Endothelial cell of umbilical vein (primary cell): ENCODE data around the gene UBE2K. TPM values are rescaled to one million over a fixed set of nuclear protein-coding genes. Genes with fewer than 3 reads are reported as not detected.

Source experiments
- BruUV-seq: library from RNA; stranded (reverse); fragments of 400-500 nt; replicated peaks from 2 replicates; lab custom pipeline; 2021; lab: Mats Ljungman, UMichigan
- CTCF ChIA-PET: fragments of 300-600, 350-600 bp; sonication (Branson Sonifier 250); formaldehyde crosslinking; loops from one replicate; lab custom pipeline; 2021; ENCODE audit warnings: antibody characterized with exemption, inconsistent platforms; lab: Charles Lee
- POLR2A ChIA-PET: fragments of 300-600, 350-600 bp; sonication (Branson Sonifier 250); formaldehyde crosslinking; loops from one replicate; lab custom pipeline; 2021; ENCODE audit warnings: antibody characterized with exemption, inconsistent platforms; lab: Charles Lee
- DNase-seq: peaks from one replicate; pipeline ENCODE4 v3.0.0-alpha.2; 2011; ENCODE audit warnings: low read depth, low spot score
- FAIRE-seq: peaks from 2 replicates; lab custom pipeline; 2011; peaks lifted over from hg19 to GRCh38; lab: Jason Lieb, UNC
- H2AFZ ChIP-seq: 2 replicates; pipeline ENCODE4 v1.6.0; 2012; ENCODE audit warnings: low read depth, low read length, control low read depth, inconsistent platforms
- H3K27ac ChIP-seq: 2 replicates; pipeline ENCODE4 v1.5.1; 2011; ENCODE audit warnings: low read depth, mild to moderate bottlenecking, control low read depth, low read length, moderate library complexity; ENCODE audit not compliant: insufficient read depth
- H3K27me3 ChIP-seq, 2 experiments: 2 replicates each; pipeline versions ENCODE4 v1.6.0 to v1.6.1; 2011; ENCODE audit warnings: low read length in 2 of 2, mixed read lengths in 1 of 2; ENCODE audit not compliant: control insufficient read depth in 2 of 2, insufficient read depth in 2 of 2
- H3K36me3 ChIP-seq, 2 experiments: 2 replicates in 1 of 2; 3 replicates in 1 of 2; pipeline ENCODE4 v1.5.1; 2011; ENCODE audit warnings: low read length in 2 of 2, mild to moderate bottlenecking in 1 of 2, moderate library complexity in 1 of 2; ENCODE audit not compliant: control insufficient read depth in 2 of 2, insufficient read depth in 2 of 2; ENCODE audit errors: extremely low read depth in 1 of 2
- H3K4me1 ChIP-seq: 3 replicates; pipeline ENCODE4 v1.5.1; 2011; ENCODE audit warnings: mild to moderate bottlenecking, low read length; ENCODE audit not compliant: control insufficient read depth, insufficient read depth; ENCODE audit errors: extremely low read depth
- H3K4me2 ChIP-seq: 2 replicates; pipeline ENCODE4 v1.6.1; 2011; ENCODE audit warnings: low read length, control low read depth, mixed read lengths; ENCODE audit not compliant: insufficient read depth
- H3K4me3 ChIP-seq, 3 experiments: fragments of 200-600 bp in 1 of 3; sonication (generic), shearing (Covaris generic) in 1 of 3; replicated peaks in 1 of 3; 2 replicates each; pipeline ENCODE4 v1.5.1; 2011 to 2016; ENCODE audit warnings: control low read depth in 3 of 3, low read length in 3 of 3, mild to moderate bottlenecking in 2 of 3, inconsistent platforms in 1 of 3, low read depth in 1 of 3, moderate library complexity in 1 of 3; ENCODE audit not compliant: insufficient read depth in 1 of 3
- H3K79me2 ChIP-seq: 2 replicates; pipeline ENCODE4 v1.6.0; 2012; ENCODE audit warnings: low read length, inconsistent platforms; ENCODE audit not compliant: control insufficient read depth, insufficient read depth
- H3K9ac ChIP-seq: replicated peaks from 2 replicates; pipeline ENCODE3; 2011; ENCODE audit warnings: low read length, control low read depth; ENCODE audit not compliant: insufficient read depth; ENCODE audit errors: extremely low read depth
- H3K9me1 ChIP-seq: replicated peaks from 3 replicates; pipeline ENCODE4 v1.6.0; 2011; ENCODE audit warnings: mild to moderate bottlenecking, low read length; ENCODE audit not compliant: control insufficient read depth, insufficient read depth; ENCODE audit errors: extremely low read depth
- H3K9me3 ChIP-seq: replicated peaks from 2 replicates; pipeline ENCODE4 v1.5.1; 2012; ENCODE audit warnings: low read length, inconsistent platforms; ENCODE audit not compliant: control insufficient read depth, insufficient read depth
- H4K20me1 ChIP-seq: replicated peaks from 2 replicates; pipeline ENCODE3; 2011; ENCODE audit warnings: mild to moderate bottlenecking, low read length; ENCODE audit not compliant: control insufficient read depth, insufficient read depth; ENCODE audit errors: extremely low read depth
- CTCF ChIP-seq, 2 donors: IDR thresholded peaks; 1 replicate in 1 of 2; 2 replicates in 1 of 2; pipeline ENCODE4 v1.5.1; 2011; ENCODE audit warnings: low read length in 2 of 2, mild to moderate bottlenecking in 2 of 2, moderate library complexity in 2 of 2, control low read depth in 1 of 2, inconsistent platforms in 1 of 2, low read depth in 1 of 2; ENCODE audit not compliant: insufficient read depth in 1 of 2; ENCODE audit errors: extremely low read depth in 1 of 2
- EZH2 ChIP-seq: IDR thresholded peaks from 2 replicates; pipeline ENCODE4 v1.6.1; 2012; ENCODE audit warnings: borderline replicate concordance, low read depth, mild to moderate bottlenecking, moderate library complexity, low read length, inconsistent platforms; ENCODE audit not compliant: severe bottlenecking
- FOS ChIP-seq: IDR thresholded peaks from 2 replicates; pipeline ENCODE4 v1.6.1; 2011; ENCODE audit warnings: mild to moderate bottlenecking, low read length, moderate library complexity, borderline replicate concordance; ENCODE audit not compliant: insufficient read depth
- GATA2 ChIP-seq: IDR thresholded peaks from 2 replicates; pipeline ENCODE4 v1.7.0; 2011; ENCODE audit warnings: low read depth, mild to moderate bottlenecking, moderate library complexity, mixed read lengths, low read length; ENCODE audit not compliant: insufficient read length, insufficient read depth
- JUN ChIP-seq: IDR thresholded peaks from 2 replicates; pipeline ENCODE4 v1.6.1; 2011; ENCODE audit warnings: borderline replicate concordance, low read depth; ENCODE audit not compliant: insufficient read length, insufficient read depth
- MYC ChIP-seq: IDR thresholded peaks from one replicate; pipeline ENCODE4 v1.6.1; 2011; ENCODE audit warnings: mild to moderate bottlenecking, low read depth, low read length
- POLR2A ChIP-seq: IDR thresholded peaks from 2 replicates; pipeline ENCODE4 v1.6.1; 2012; ENCODE audit warnings: low read depth, mild to moderate bottlenecking, control low read depth, low read length
- POLR2AphosphoS5 ChIP-seq: IDR thresholded peaks from 2 replicates; pipeline ENCODE4 v1.6.1; 2012; ENCODE audit warnings: low read depth, mild to moderate bottlenecking, control low read depth, low read length, moderate library complexity; ENCODE audit not compliant: insufficient read depth
- dilution Hi-C: fragments of 300-500 bp; cut with MboI; formaldehyde crosslinking; loops from one replicate; pipeline ENCODE4 v1.15.0; 2019; ENCODE audit warnings: low sequenced_read_pairs; ENCODE audit not compliant: extremely low pct_ligation_motif_present
- intact Hi-C: fragments of 100-400 bp; cut with micrococcal nuclease; formaldehyde crosslinking; loops from one replicate; pipeline ENCODE4 v1.10.0; 2022
- polyA plus RNA-seq, 4 experiments: library from polyadenylated mRNA; depleted of rRNA in 3 of 4; stranded (reverse) in 3 of 4; unstranded in 1 of 4; fragments of >200 nt; gene quantifications; 2 replicates each; pipeline versions ENCODE4 v1.2.1 to v1.2.3, GENCODE V29; 2011 to 2012; ENCODE audit warnings: missing spikeins in 1 of 4
- total RNA-seq: library from RNA; stranded (reverse); gene quantifications from 2 replicates; pipeline ENCODE4 v1.2.3, GENCODE V29; 2021
- TF ChIP-seq, protein P1 (sequence below): IDR thresholded peaks from 2 replicates; pipeline ENCODE4 v1.6.1; 2011; ENCODE audit not compliant: insufficient read depth, insufficient read length

The UBE2K gene
- total and polyA plus RNA-seq, 2 donors (not counting 3 experiments of a cell fraction or from before 2014, with no cell fraction given): 32.5 to 97.8 TPM

GRCh38 chr4:39802005-39802404 lies 104.1 kb downstream of the UBE2K start:
- no TSS peak for BruUV-seq
- Histone ChIP-seq H3K27ac (no peak overlapping the region), H4K20me1 (no peaks in the 10 kb centered on the region), H3K4me3 (no peak overlapping the region), H3K79me2 (no peaks in the 10 kb centered on the region), H3K9me3 (no peaks in the 10 kb centered on the region), H3K9me1 (no peaks in the 10 kb centered on the region), H3K4me1 (no peaks in the 10 kb centered on the region), H3K27me3 (no peaks in the 10 kb centered on the region), H3K9ac (no peak overlapping the region), H3K4me2 (no peak overlapping the region), H3K36me3 (no peaks in the 10 kb centered on the region), H2AFZ (no peak overlapping the region)
- CTCF ChIA-PET: no interaction called here
- POLR2A ChIA-PET: no interaction called here
- TF ChIP-seq MYC (no peak), CTCF (IDR thresholded peaks at IDR 0.05; ENCODE audit: extremely low read depth in 1 of 2, insufficient read depth in 1 of 2, low read depth in 1 of 2, low read length in 2 of 2) (no peak), JUN (no peak), EZH2 (no peak), POLR2AphosphoS5 (no peak), FOS (no peak), POLR2A (no peak), GATA2 (no peak)
- TF ChIP-seq, protein P1, sequence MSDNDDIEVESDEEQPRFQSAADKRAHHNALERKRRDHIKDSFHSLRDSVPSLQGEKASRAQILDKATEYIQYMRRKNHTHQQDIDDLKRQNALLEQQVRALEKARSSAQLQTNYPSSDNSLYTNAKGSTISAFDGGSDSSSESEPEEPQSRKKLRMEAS: no peak
- FAIRE-seq: no peak
- intact Hi-C loops: no loop called here
- DNase-seq: no peak
- dilution Hi-C loops: no loop called here
